WTC11 (cell line): Measurements from ENCODE around the gene ADI1. TPM values are rescaled to one million over a fixed set of nuclear protein-coding genes. Genes with fewer than 3 reads are reported as not detected.

Experiments used
- ATAC-seq: fragments of 200-7000 bp; cut with Tn5 transposase; 2 replicates; pipeline ENCODE4 v1.10.0; 2021; ENCODE audit warnings: mild to moderate bottlenecking, moderate library complexity
- CTCF ChIA-PET: fragments of 300-600 bp; sonication (Branson Sonifier 250); formaldehyde crosslinking; loops from one replicate; lab custom pipeline; 2021; ENCODE audit warnings: antibody characterized with exemption; lab: Charles Lee
- POLR2A ChIA-PET: fragments of 350-600 bp; sonication (Branson Sonifier 250); formaldehyde crosslinking; loops from one replicate; lab custom pipeline; 2021; ENCODE audit warnings: antibody characterized with exemption; lab: Charles Lee
- DNase-seq: peaks from one replicate; pipeline ENCODE4 v3.0.0; 2021; ENCODE audit warnings: low spot score
- H3K27ac Mint-ChIP-seq: 2 replicates; pipeline ENCODE4 v1.8.0; 2021; ENCODE audit warnings: mixed read lengths
- H3K27me3 Mint-ChIP-seq: 2 replicates; pipeline ENCODE4 v1.8.0; 2021; ENCODE audit warnings: low read depth, mild to moderate bottlenecking, moderate library complexity, mixed read lengths
- H3K36me3 Mint-ChIP-seq: 2 replicates; pipeline ENCODE4 v1.8.0; 2021; ENCODE audit warnings: mixed read lengths
- H3K4me1 Mint-ChIP-seq: 2 replicates; pipeline ENCODE4 v1.8.0; 2022; ENCODE audit warnings: mixed read lengths
- H3K4me3 Mint-ChIP-seq: 2 replicates; pipeline ENCODE4 v1.8.0; 2021; ENCODE audit warnings: mild to moderate bottlenecking, moderate library complexity, mixed read lengths
- H3K9me3 Mint-ChIP-seq: 2 replicates; pipeline ENCODE4 v1.8.0; 2021; ENCODE audit warnings: mixed read lengths
- CDX4 ChIP-seq: fragments of 250-450 bp; sonication (Bioruptor Pico); IDR thresholded peaks from 2 replicates; pipeline ENCODE4 v1.9.0; 2021; ENCODE audit warnings: moderate library complexity, mild to moderate bottlenecking, inconsistent platforms, borderline replicate concordance
- CREM ChIP-seq: sonication (generic); formaldehyde crosslinking; IDR thresholded peaks from 2 replicates; pipeline ENCODE4 v1.8.1; 2022; ENCODE audit warnings: mild to moderate bottlenecking, missing genetic modification reagents, moderate library complexity
- CTCF ChIP-seq: fragments of 200-600 bp; IDR thresholded peaks from 2 replicates; pipeline ENCODE4 v1.8.0; 2022; ENCODE audit warnings: antibody characterized with exemption
- EMX1 ChIP-seq: fragments of 250-450 bp; sonication (Bioruptor Pico); IDR thresholded peaks from 2 replicates; pipeline ENCODE4 v1.8.0; 2021; ENCODE audit warnings: mild to moderate bottlenecking
- ETV6 ChIP-seq: sonication (generic); formaldehyde crosslinking; IDR thresholded peaks from 2 replicates; pipeline ENCODE4 v1.8.1; 2022; ENCODE audit warnings: mild to moderate bottlenecking, missing genetic modification reagents
- FOXP4 ChIP-seq: sonication (generic); formaldehyde crosslinking; IDR thresholded peaks from 2 replicates; pipeline ENCODE4 v1.8.0; 2022; ENCODE audit warnings: mild to moderate bottlenecking, missing genetic modification reagents
- GTF2I ChIP-seq: fragments of 250-450 bp; sonication (Bioruptor Pico); conservative IDR thresholded peaks from 2 replicates; pipeline ENCODE4 v1.4.0; 2021; ENCODE audit warnings: mild to moderate bottlenecking
- JAZF1 ChIP-seq: fragments of 250-450 bp; sonication (Bioruptor Pico); IDR thresholded peaks from 2 replicates; pipeline ENCODE4 v1.9.0; 2021; ENCODE audit warnings: moderate library complexity, mild to moderate bottlenecking, inconsistent platforms
- KAT7 ChIP-seq: sonication (generic); formaldehyde crosslinking; IDR thresholded peaks from 2 replicates; pipeline ENCODE4 v1.8.1; 2023; ENCODE audit warnings: missing genetic modification reagents, mild to moderate bottlenecking, borderline replicate concordance
- NFE2L1 ChIP-seq: sonication (generic); formaldehyde crosslinking; IDR thresholded peaks from 2 replicates; pipeline ENCODE4 v1.8.1; 2023; ENCODE audit warnings: missing genetic modification reagents
- NFYB ChIP-seq: sonication (generic); formaldehyde crosslinking; conservative IDR thresholded peaks from 2 replicates; pipeline ENCODE4 v1.8.0; 2022; ENCODE audit warnings: low read depth, missing genetic modification reagents
- NR1H2 ChIP-seq: sonication (generic); formaldehyde crosslinking; IDR thresholded peaks from 2 replicates; pipeline ENCODE4 v1.9.0; 2021; ENCODE audit warnings: mild to moderate bottlenecking, moderate library complexity, missing genetic modification reagents
- NR3C1 ChIP-seq: sonication (generic); formaldehyde crosslinking; conservative IDR thresholded peaks from 2 replicates; pipeline ENCODE4 v1.8.1; 2023; ENCODE audit warnings: low read depth, mild to moderate bottlenecking, missing genetic modification reagents
- OVOL2 ChIP-seq: fragments of 250-450 bp; sonication (Bioruptor Pico); IDR thresholded peaks from 2 replicates; pipeline ENCODE4 v1.9.0; 2021; ENCODE audit warnings: mild to moderate bottlenecking, borderline replicate concordance
- SMAD4 ChIP-seq: sonication (generic); formaldehyde crosslinking; IDR thresholded peaks from 2 replicates; pipeline ENCODE4 v1.8.0; 2022; ENCODE audit warnings: mild to moderate bottlenecking, missing genetic modification reagents
- TCF7 ChIP-seq: sonication (generic); formaldehyde crosslinking; IDR thresholded peaks from 2 replicates; pipeline ENCODE4 v1.8.0; 2022; ENCODE audit warnings: mild to moderate bottlenecking, low read depth, missing genetic modification reagents, moderate library complexity
- TEAD1 ChIP-seq: sonication (generic); formaldehyde crosslinking; IDR thresholded peaks from 2 replicates; pipeline ENCODE4 v1.8.0; 2022; ENCODE audit warnings: mild to moderate bottlenecking, missing genetic modification reagents
- ZBTB21 ChIP-seq: sonication (generic); formaldehyde crosslinking; IDR thresholded peaks from 2 replicates; pipeline ENCODE4 v1.8.1; 2023; ENCODE audit warnings: mild to moderate bottlenecking, missing genetic modification reagents, borderline replicate concordance
- ZNF121 ChIP-seq: sonication (generic); formaldehyde crosslinking; IDR thresholded peaks from 2 replicates; pipeline ENCODE4 v1.8.0; 2023; ENCODE audit warnings: missing genetic modification reagents
- ZNF138 ChIP-seq: sonication (generic); formaldehyde crosslinking; conservative IDR thresholded peaks from 2 replicates; pipeline ENCODE4 v1.8.1; 2022; ENCODE audit warnings: mild to moderate bottlenecking, moderate library complexity, missing genetic modification reagents
- ZNF263 ChIP-seq: sonication (generic); formaldehyde crosslinking; IDR thresholded peaks from 2 replicates; pipeline ENCODE4 v1.8.1; 2022; ENCODE audit warnings: low read depth, mild to moderate bottlenecking, moderate library complexity, missing genetic modification reagents
- ZNF396 ChIP-seq: fragments of 250-450 bp; sonication (Bioruptor Pico); IDR thresholded peaks from 2 replicates; pipeline ENCODE4 v1.8.0; 2021; ENCODE audit warnings: mild to moderate bottlenecking, moderate library complexity, borderline replicate concordance
- ZNF416 ChIP-seq: fragments of 250-450 bp; sonication (Bioruptor Pico); IDR thresholded peaks from 2 replicates; pipeline ENCODE4 v1.9.0; 2021; ENCODE audit warnings: mild to moderate bottlenecking, inconsistent platforms
- ZNF425 ChIP-seq: fragments of 250-450 bp; sonication (Bioruptor Pico); conservative IDR thresholded peaks from 2 replicates; pipeline ENCODE4 v1.9.0; 2021; ENCODE audit warnings: mild to moderate bottlenecking
- total RNA-seq: library from RNA; stranded (reverse); gene quantifications from 3 replicates; pipeline ENCODE4 v1.2.3, GENCODE V29; 2021

Gene ADI1
- total RNA-seq, 1 experiment from 2014 or later = 21.4 TPM

GRCh38 chr2:3532941-3533340, 13.6 kb upstream of the ADI1 start (continued):
- no peak for TF ChIP-seq KAT7
- no peak for TF ChIP-seq ZBTB21
- TF ChIP-seq ZNF138 (CRISPR knock-in tag) = no peak

- Mint-ChIP-seq H3K4me3 (no peak overlapping the region), H3K27me3 (no peaks in the 10 kb centered on the region; the same call in 1 of the 2 replicates), H3K4me1 (peaks cover 5% of the 10 kb centered on the region; the same call in 1 of the 2 replicates), H3K36me3 (no peaks in the 10 kb centered on the region), H3K9me3 (peaks cover 7% of the 10 kb centered on the region), H3K27ac (no peak overlapping the region)
- DNase-seq (no peak), ATAC-seq (no peak)
- TF ChIP-seq ZNF416 (CRISPR knock-in tag) = no peak
- no peak for TF ChIP-seq TEAD1
- no peak for TF ChIP-seq ZNF263 (CRISPR knock-in tag)
- no peak for TF ChIP-seq SMAD4 (CRISPR knock-in tag)
- no peak for TF ChIP-seq ZNF425 (CRISPR knock-in tag)
- no peak for TF ChIP-seq CDX4 (CRISPR knock-in tag)
- no peak for TF ChIP-seq ZNF121
- TF ChIP-seq ETV6 (CRISPR knock-in tag) = no peak
- no peak for TF ChIP-seq CREM (CRISPR knock-in tag)
- TF ChIP-seq OVOL2 (CRISPR knock-in tag) = no peak
- no peak for TF ChIP-seq CTCF
- TF ChIP-seq JAZF1 = no peak
- TF ChIP-seq NR1H2 = no peak
- no peak for TF ChIP-seq NFYB (CRISPR knock-in tag)
- POLR2A ChIA-PET = no interaction called here
- CTCF ChIA-PET = no interaction called here
Observed at GRCh38 chr2:3529316-3530025, 10.1 kb upstream of the ADI1 start.

- peak; percentile 16 for DNase-seq
- no peak for TF ChIP-seq TCF7
- TF ChIP-seq FOXP4 (CRISPR knock-in tag) = no peak
- no peak for TF ChIP-seq GTF2I (CRISPR knock-in tag)
- no peak for TF ChIP-seq EMX1 (CRISPR knock-in tag)
- no peak for TF ChIP-seq NR3C1 (CRISPR knock-in tag)
- TF ChIP-seq ZNF396 (CRISPR knock-in tag) = no peak
- no peak for TF ChIP-seq NFE2L1 (CRISPR knock-in tag)
- TF ChIP-seq, all 79 proteins: peak for 0
- ChIA-PET CTCF (no interaction called here), POLR2A (no interaction called here)
- Mint-ChIP-seq H3K4me3 (no peak overlapping the region), H3K36me3 (no peaks in the 10 kb centered on the region), H3K27me3 (peaks cover 5% of the 10 kb centered on the region; the same call in 1 of the 2 replicates), H3K9me3 (peaks cover 7% of the 10 kb centered on the region), H3K27ac (no peak overlapping the region), H3K4me1 (no peaks in the 10 kb centered on the region)
- peak; percentile 61 for ATAC-seq
Observed at GRCh38 chr2:3527886-3528785, 8.8 kb upstream of the ADI1 start.
